Renal cortical epithelial cell (primary cell): ENCODE data around the gene GRIN1. TPM values are rescaled to one million over a fixed set of nuclear protein-coding genes. Genes with fewer than 3 reads are reported as not detected.

Source experiments
- DNase-seq: peaks from one replicate; pipeline ENCODE4 v3.0.0-alpha.2; 2011; ENCODE audit warnings: low read depth
- total RNA-seq: library from RNA; depleted of rRNA; stranded (reverse); fragments of >200 nt; gene quantifications from 2 replicates; pipeline ENCODE4 v1.2.3, GENCODE V29; 2014

Gene GRIN1
- 0.30 TPM in 1 of 2 replicates, not detected in the other for total RNA-seq

DNA sequence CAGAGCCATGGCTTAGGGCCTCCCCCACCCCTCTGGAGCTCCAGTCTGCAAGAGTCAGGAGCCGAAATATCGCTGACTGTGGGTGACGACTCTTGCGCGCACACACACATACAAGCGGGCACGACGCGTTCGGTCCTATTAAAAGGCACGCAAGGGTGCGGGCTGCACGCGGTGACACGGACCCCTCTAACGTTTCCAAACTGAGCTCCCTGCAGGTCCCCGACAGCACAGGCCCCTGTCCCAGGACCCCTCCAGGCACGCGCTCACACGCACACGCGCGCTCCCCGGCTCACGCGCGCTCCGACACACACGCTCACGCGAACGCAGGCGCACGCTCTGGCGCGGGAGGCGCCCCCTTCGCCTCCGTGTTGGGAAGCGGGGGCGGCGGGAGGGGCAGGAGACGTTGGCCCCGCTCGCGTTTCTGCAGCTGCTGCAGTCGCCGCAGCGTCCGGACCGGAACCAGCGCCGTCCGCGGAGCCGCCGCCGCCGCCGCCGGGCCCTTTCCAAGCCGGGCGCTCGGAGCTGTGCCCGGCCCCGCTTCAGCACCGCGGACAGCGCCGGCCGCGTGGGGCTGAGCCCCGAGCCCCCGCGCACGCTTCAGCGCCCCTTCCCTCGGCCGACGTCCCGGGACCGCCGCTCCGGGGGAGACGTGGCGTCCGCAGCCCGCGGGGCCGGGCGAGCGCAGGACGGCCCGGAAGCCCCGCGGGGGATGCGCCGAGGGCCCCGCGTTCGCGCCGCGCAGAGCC is at the start of gene GRIN1:
Gene GRIN1, plus strand, starts transcription at position 433 of the 746 bp plus-strand sequence. CDS start 333 bp downstream, outside the sequence.
- no peak for DNase-seq

GRCh38 chr9:137089232-137089947 is 49.6 kb upstream of the GRIN1 start:
- DNase-seq = no peak

DNA sequence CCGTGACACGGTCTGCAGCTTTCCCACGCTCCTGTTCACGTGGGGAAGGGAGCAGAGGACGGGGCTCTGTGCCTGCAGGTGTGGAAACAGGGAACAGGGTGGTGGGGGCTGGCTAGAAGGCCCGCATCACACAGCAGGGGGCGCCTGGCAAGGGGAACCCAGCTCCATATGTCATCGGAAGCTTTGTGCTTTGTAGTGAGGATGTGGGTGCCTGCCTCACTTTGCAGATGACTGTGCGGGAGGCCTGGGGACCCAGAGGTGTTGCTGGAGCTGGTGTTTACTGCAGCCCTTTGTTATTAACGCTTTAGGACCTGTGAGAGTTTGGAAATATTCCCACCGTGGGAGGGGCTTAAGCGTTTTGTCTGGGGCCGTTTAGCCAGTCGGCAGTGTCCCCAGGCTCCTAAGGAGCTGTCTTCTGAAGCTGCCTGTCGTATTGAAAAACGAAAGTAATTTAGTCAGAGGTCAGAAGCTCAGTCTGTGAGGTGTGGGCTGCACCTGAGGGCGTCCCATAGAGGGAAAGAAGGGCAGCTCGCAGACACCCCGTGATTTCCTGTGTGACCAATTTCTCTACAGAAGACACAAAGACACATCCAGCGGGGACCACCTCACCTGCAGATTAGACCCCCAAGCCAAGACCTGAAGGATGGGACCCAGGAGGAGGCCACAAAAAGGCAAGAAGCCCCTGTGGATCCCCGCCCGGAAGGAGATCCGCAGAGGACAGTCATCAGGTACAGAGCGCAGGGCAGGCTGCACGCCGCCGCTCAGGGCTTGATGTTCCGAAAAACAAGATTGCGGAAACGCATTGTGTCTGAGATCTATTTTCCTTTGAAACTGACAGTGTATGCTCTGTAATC is 43.1 kb upstream of the GRIN1 start:
- no peak for DNase-seq

DNA sequence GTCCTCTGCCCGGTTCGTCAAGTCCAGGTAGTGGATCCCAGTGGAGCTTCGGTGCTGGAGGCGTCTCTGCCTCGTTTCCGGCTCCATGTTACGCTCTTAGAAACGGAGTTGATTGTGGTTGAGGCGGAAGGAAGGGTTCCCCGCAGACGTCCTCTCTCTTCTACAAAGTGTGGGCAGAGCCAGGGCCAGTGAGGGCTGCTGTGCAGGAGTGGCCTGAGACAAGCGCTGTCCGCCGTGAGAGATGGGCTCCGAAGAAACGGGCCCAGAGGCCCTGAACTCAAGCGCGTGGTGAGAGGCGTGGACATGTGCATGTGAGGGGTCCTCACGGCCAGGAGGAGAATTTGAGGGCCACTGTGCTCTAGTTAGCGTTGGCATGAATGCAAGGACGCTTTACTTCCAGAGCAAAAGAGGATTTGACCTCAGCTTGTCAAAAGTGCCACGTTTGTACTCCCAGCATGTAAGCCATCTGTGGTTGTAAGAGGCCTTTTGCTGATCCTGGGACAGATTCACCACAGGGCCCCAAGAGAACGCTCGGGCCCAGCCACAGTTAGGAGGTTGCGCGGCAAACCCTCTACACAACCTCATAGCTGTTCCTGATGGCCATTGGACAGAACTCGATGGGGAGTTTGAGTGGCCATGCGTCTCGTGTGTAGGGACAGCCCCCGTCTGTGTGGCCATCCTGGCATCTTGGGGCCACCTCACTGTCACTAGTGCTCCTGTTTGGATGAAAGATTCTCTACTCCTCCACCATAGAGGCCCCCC is 42.0 kb upstream of the GRIN1 start:
- DNase-seq = no peak

- no peak for DNase-seq
Observed at GRCh38 chr9:137097761-137098462, 41.0 kb upstream of the GRIN1 start.

GRCh38 chr9:137099231-137099630 is 39.7 kb upstream of the GRIN1 start:
- DNase-seq = no peak

- no peak for DNase-seq
Observed at GRCh38 chr9:137103206-137103999, 35.6 kb upstream of the GRIN1 start.

DNA sequence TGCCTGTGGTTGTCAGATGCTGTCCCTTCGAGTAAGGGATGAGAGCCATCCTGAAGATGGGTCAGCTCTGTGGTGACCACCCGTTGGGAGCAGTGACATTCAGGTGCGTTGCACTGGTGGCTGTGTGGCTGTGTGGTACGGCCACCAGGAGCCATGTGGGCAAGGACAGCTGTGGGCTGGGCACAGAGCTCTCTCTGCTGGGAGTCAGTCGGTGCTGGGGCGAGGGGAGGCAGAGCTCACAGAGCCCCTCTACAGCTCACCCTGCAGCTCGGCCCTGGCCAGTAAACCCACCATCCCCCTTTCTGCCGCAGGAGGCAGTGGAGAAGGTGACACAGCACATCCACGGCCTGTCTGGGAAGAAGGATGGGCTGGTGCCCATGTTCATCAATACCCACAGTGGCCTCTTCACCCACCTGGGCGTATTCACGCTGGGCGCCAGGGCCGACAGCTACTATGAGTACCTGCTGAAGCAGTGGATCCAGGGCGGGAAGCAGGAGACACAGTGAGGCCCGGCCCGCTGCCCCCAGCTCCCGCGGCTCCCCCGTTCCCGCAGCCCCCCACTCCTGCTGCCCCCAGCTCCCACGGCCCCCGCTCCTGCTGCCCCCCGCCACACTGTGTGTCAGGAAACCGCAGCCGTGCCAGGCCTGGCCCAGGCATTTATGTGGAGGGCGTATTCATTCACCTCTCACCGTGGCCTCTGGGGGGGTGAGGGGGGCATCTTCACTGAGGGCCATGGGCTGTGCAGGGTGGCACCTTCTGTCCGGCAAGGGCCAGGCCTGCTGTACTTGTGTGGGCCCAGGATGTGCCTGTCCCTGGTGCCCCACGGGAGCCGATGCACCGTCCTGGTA is 32.9 kb upstream of the GRIN1 start:
- no peak for DNase-seq

DNA sequence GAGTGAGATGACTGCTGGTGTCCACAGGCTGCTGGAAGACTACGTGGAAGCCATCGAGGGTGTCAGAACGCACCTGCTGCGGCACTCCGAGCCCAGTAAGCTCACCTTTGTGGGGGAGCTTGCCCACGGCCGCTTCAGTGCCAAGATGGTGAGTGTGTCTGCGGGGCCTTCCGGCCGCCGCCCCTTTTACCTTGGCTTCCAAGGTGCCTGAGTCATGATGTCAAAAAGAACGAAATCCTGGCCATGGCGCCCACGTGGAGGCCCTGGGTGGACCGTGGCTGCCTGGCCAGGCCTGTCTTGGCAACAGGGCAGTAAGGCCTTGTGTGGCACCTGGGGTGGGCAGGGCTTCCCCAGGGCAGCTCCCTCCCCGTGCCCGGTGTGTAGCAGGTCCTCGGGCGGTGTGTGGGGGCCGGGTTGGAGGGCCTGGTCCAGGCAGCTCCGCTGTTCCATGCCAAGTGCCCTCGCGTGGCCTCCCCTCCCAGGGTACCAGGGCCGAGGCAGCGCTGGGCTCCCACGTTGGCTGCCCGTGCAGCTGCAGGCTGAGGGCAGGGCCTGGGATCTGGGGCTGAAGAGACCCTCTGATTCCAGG is 32.2 kb upstream of the GRIN1 start:
- no peak for DNase-seq

- DNase-seq = no peak
Observed at GRCh38 chr9:137107312-137107921, 31.5 kb upstream of the GRIN1 start.

DNA sequence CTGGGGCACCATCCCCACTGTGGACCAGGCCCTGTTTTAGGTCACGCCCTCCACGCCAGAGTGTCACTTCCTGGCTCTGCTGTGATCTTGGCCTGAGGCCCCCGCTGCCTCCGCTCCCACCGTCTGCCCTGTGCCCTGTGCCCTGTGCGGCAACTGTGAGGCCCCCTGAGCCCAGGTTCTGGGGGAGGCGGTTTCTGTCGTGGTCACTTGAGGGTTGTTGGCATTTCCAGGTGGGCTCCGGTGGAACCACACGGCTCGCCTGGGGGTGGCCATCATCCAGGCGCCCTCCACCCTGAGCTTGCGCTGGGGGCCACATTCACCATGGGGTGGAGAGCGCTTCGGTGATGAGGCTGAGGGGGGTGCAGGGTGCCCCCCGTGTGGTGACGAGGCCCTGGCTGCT is 31.0 kb upstream of the GRIN1 start:
- no peak for DNase-seq

- no peak for DNase-seq
Observed at GRCh38 chr9:137108608-137109249, 30.2 kb upstream of the GRIN1 start.

- DNase-seq = no peak
Observed at GRCh38 chr9:137109250-137110146, 29.5 kb upstream of the GRIN1 start.

GRCh38 chr9:137110147-137110910 is 28.6 kb upstream of the GRIN1 start:
- no peak for DNase-seq

DNA sequence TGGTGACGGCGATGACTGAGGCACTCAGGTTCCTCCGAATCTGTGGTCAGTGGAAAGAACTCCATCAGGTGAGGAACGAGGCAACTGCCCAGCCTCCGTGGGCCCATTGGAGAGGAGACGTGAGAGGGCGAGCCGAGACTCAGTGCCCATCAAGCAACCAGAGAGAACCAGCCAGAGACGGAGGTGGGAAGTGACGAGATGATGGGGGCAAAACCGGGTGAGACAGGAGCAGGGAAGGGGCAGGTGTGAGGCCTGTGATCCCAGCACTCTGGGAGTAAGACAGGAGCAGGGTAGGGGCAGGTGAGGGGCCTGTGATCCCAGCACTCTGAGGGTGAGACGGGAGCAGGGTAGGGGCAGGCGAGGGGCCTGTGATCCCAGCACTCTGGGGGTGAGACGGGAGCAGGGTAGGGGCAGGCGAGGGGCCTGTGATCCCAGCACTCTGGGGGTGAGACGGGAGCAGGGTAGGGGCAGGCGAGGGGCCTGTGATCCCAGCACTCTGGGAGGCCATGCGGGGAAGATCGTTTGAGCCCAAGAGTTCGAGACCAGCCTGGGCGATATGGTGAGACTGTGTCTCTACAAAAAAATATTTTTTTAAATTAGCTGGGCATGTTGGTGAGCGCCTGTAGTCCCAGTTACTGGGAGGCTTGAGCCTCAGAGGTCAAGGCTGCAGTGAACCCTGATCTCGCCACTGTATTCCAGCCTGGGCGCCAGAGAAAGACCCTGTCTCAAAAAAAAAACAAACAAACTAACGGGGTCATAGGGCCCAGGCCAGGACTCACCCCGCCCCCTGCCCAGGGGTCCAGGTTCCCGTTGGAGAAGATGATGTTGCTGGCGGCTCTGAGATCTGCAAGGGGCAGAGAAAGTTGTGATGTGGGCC is 27.8 kb upstream of the GRIN1 start:
- DNase-seq = no peak
